ENCODE measurements around the gene WDR48.

DNA sequence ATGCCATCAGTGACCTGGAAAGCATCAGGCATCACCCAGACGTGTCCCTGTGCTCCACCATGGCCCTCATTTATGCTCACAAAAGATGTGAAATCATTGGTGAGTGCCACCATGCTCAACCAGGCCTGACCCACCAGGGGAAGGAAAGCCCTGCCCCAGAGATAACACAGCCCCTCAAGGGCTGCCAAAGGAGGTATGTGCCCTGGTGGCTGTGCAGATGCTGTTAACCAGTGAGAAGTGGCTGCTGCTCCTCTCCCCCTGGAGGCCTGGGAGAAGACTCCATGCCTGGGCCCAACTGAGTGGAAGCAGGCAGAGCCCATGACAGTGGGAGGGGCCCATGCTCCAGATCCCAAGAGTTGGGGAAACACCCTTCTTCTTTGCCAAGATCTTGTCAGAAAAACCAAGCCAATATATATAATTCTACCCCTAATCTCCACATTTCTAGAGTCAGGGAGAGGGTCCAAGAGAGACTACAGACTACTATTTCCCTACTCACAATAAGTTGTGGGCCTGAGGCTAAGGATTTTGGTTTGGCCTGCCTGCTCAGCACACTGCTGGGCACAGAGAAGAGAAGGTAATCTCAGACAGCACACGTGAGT is 58.3 kb downstream of the WDR48 start:
- TF ChIP-seq CTCF (IDR thresholded peaks at IDR 0.05; ENCODE audit: poor library complexity, severe bottlenecking), result no peak
- no peak for TF ChIP-seq TAF1 (IDR thresholded peaks at IDR 0.05; ENCODE audit: low read depth)
- TF ChIP-seq REST (IDR thresholded peaks at IDR 0.05; ENCODE audit: borderline replicate concordance), result no peak

All from neural cell (in vitro differentiated cells).